Right hindlimb (tissue), 1 donor: ENCODE results near the gene ZNF197.
"Not testable (repeated sequence)": the region's sequence is repeated elsewhere in the genome, so short reads cannot be mapped to it uniquely, and the experiment has no call there.

ENCODE experiments used
- DNase-seq: peaks from one replicate; pipeline ENCODE4 v3.0.0-alpha.2; 2018

Gene ZNF197

DNA sequence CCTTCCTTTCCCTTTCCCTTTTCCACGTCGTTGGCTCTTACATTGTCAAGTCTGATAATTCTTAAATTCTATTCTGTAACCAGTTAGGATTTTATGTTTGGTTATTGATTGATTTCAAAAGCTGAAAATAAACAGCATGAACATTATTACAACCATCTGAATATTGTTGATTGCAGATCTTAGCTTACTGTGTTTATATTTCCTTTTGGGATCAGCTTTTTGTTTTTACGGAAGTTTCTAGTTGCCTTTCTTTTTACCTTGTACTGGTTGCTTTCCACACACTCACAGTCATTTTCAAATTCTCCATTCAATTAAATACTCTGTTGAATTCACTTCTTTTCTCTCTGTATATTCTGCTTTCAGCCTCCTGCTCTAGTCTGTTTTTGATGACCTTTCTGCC lies 40.3 kb downstream of the ZNF197 start:
- no peak for DNase-seq

DNA sequence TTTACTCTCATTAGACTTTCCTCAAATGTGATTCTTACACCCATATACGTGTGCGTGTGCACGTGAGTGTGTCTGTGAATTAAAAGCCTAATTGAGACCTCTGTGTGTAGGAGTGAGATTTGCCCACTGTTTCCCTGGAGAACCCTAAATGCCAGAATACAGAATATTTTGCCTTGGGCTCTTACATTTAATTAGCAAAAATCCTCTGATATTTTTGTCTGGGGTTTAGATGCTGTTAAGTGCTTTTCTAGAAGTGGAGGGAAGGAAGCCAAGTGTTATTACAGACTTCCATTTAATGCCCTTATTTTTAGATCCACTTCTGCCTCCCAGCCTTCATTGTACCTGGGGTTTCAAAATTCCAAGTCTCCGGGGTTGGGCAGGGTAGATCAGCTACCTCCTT lies 41.5 kb downstream of the ZNF197 start:
- DNase-seq = no peak

DNA sequence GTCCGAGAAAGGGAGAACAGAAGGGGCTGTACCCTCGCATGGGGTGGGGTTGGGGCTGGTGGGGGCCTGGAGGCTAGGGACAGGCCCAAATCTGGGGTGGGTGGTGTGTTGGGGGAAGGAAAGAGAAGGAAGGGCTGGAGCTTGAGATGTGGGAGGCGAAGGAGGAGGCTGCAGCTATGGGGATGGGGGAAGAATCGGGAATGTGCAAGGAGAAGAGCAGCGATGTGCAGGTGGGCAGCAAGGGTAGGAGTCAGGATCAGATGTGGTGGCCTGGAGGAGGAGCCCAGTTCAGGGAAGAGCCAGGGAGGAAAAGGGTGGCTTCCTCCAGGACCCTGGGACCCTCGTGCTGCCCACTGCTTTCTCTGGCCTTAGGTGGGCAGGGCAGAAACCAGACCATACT lies 44.9 kb downstream of the ZNF197 start:
- DNase-seq = no peak

DNA sequence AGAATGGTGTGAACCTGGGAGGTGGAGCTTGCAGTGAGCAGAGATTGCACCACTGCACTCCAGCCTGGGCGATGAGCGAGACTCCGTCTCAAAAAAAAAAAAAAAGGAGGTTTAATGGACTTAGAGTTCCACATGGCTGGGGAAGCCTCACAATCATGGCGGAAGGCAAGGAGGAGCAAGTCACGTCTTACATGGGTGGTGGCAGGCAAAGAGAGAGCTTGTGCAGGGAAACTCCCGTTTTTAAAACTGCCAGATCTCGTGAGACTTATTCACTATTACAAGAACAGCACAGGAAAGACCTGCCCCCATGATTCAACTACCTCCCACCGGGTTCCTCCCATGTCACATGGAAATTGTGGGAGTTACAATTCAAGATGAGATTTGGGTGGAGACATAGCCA lies 48.6 kb downstream of the ZNF197 start:
- not testable (repeated sequence) for DNase-seq

DNA sequence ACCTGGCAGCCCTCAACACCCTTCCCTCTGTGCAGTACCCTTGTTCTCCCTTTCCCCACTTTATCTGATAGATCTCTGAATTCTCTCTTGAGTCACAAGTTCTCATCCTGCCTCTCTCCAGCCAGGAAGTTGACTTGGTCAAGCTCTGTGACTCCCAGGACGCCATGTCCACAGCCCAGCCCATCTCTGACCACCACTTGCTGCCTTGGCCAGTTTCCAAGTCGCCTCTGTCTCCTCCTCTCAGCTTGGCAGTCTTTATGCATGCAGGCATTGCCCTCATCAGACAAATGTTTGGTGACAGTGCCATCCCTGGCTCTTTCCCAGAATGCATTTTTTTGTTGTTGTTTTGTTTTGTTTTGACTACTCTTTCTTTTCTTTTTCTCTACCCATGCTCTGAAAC lies 49.4 kb downstream of the ZNF197 start:
- no peak for DNase-seq

DNA sequence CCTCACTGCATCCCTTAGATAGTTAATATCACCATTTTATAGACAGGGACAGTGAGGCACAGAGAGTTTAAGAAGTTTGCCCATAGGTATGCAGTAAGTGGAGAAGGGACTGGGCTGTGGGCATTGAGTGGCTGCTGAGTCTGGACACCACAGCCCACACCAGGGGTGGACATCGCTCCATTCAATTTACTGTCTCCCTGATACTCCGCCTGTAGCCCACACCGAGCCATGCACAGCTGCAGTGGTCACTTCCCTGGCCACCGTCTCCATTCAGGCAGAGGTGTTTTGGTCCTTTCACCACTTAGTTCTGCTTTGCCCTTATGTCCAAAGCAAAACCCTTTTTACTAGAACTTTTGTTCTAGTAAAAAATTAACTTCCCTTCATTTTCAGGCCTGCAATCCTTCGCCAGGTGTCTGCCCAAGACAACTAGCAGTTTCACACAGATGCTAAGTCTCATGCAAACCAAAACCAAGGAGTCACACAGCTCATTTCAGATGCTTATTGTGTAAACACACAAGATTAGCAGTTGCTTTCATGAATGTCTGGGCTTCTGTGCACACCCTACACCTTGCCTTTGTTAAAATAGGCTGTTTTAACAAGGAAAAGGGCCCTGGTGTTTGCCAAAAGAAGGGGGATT lies 53.8 kb downstream of the ZNF197 start:
- DNase-seq = no peak

DNA sequence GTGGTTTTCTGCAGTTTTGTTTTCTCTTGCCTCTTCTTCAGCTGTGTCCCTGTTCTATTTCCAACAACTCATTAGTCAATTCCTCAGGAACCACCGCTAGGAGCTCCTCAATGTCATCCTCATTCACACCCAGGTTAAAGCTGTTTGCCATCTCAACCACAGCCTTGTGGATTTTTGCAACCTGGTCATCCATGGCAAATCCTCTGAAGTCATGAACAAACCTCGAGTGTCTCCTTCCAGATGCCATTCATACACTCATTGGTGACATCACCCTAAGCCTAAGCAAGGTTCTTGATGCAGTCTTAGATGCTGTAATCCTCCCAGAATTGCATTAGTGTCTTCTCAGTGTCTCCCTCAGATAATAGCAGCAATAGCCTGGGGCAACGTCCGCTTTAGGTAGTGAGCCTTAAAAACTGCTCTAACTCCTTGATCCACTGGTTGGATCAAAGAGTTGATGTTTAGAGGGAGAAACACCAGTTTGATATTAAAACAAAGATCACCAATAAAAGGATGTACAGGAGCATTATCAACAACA lies 56.2 kb downstream of the ZNF197 start:
- no peak for DNase-seq

DNA sequence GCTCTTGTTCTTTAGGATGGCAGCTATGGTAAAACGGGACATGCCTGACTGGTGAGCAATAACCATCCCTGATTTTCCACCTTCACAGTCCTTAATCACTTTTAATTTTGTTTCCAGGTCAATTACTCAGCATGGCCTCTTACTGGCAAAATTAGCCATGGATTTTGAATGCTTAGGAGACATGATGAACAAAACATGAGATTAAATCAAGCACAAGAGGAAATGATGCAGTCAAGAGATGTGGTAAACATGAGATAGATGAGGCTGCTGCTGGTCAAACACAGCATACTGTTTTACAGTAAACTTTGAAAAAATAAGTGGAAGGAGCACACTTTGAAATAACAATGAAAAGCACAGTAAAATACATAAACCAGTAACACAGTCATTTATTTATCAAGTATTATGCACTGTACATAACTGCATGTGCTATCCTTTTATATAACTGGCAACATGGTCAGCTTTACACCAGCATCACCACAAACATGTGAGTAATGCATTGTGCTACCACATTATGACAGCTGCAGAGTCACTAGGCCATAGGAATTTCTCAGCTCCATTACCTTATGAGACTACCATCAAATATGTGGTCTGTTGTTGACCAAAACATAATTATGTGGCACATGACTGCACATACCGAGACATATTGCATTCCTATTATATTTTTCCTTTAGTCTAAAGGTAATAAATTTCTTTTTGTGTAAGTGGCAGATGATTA lies 57.5 kb downstream of the ZNF197 start:
- no peak for DNase-seq

DNA sequence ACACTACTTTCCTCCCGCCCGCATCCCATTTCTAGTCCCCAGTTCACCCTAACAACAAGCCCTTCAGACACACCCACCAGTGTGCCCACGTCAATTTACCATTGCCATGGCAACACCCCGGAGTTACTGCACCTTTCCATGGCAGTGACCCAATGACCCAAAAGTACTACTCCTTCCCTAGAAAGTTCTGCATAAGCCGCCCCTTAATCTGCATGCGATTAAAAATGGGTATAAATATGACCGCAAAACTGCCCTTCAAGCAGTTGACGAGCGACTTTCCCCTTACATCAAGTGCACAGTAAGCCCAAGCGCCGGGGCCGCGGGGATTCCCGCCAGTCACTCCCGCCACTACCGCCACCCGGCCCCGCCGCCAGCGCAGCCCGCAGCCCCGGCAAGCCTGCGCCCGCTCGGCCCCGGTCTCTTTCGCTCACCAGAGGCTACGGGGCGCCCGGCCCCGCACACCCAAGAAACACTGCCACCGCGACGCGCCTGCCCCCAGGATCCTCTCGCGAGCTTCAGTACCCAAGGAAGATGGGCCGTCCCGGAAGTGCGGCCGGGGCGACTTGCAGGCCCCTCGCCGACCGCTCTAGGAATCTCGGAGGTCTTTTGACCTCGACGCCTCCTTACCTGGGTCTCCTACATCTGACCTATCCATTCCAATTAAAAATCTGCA lies 60.4 kb downstream of the ZNF197 start:
- DNase-seq = peak; percentile 89

DNA sequence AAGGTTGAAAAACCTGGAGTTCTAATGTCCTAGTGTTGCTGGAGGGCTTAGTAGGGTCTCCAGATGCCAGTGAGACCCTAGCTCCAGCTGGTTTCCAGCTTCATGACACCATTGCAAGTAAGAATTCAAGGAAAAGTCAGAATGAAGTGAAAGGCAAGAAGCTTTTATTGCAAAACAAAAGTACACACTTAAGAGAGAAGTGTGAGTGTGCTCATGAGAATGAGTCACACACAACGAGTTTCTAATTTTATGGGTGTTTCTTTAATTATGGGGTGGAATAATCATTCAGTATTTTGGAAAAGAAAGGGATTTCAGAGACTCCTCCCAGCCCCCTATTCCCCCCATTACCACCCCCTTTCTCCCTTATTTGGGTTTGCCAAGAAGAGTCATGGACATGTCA lies 63.1 kb downstream of the ZNF197 start:
- no peak for DNase-seq
